ENCODE results near the gene PLA2R1. TPM values are rescaled to one million over a fixed set of nuclear protein-coding genes. Genes with fewer than 3 reads are reported as not detected.

PLA2R1 gene
- total RNA-seq, 1 experiment from 2014 or later: 1.1 TPM

- DNase-seq (ENCODE audit: low spot score) (no peak), ATAC-seq (no peak)
- Mint-ChIP-seq H3K27ac (no peak overlapping the region), H3K4me3 (no peak overlapping the region), H3K27me3 (ENCODE audit: low read depth) (no peaks in the 10 kb centered on the region), H3K36me3 (no peaks in the 10 kb centered on the region), H3K4me1 (no peaks in the 10 kb centered on the region), H3K9me3 (no peaks in the 10 kb centered on the region)
- TF ChIP-seq PRDM15 (CRISPR knock-in tag; IDR thresholded peaks at IDR 0.05) (no peak), SMAD3 (CRISPR knock-in tag; IDR thresholded peaks at IDR 0.05; ENCODE audit: borderline replicate concordance) (no peak), NFYB (CRISPR knock-in tag; conservative IDR thresholded peaks at IDR 0.05; ENCODE audit: low read depth) (no peak)
- ChIA-PET POLR2A (no interaction called here), CTCF (no interaction called here)
Measured at GRCh38 chr2:160033732-160034392, 28.6 kb downstream of the PLA2R1 start.

- Mint-ChIP-seq H3K4me1 (no peaks in the 10 kb centered on the region), H3K4me3 (no peak overlapping the region), H3K36me3 (no peaks in the 10 kb centered on the region), H3K9me3 (no peaks in the 10 kb centered on the region), H3K27ac (no peak overlapping the region), H3K27me3 (ENCODE audit: low read depth) (no peaks in the 10 kb centered on the region)
- TF ChIP-seq PRRX2 (CRISPR knock-in tag; IDR thresholded peaks at IDR 0.05): no peak
- no peak for TF ChIP-seq CREM (CRISPR knock-in tag; IDR thresholded peaks at IDR 0.05)
- TF ChIP-seq MAX (CRISPR knock-in tag; IDR thresholded peaks at IDR 0.05): no peak
- no peak for TF ChIP-seq TEAD1 (CRISPR knock-in tag; IDR thresholded peaks at IDR 0.05)
- TF ChIP-seq AR (CRISPR knock-in tag; IDR thresholded peaks at IDR 0.05): no peak
- no peak for TF ChIP-seq ZNF317 (CRISPR knock-in tag; IDR thresholded peaks at IDR 0.05; ENCODE audit: borderline replicate concordance, low read depth)
- TF ChIP-seq ZNF232 (CRISPR knock-in tag; IDR thresholded peaks at IDR 0.05): no peak
- no peak for TF ChIP-seq IRF2 (CRISPR knock-in tag; IDR thresholded peaks at IDR 0.05; ENCODE audit: borderline replicate concordance, low read depth)
- no peak for TF ChIP-seq ZNF281 (CRISPR knock-in tag; IDR thresholded peaks at IDR 0.05)
- TF ChIP-seq JAZF1 (CRISPR knock-in tag; IDR thresholded peaks at IDR 0.05): no peak
- no peak for TF ChIP-seq MYBL2 (CRISPR knock-in tag; IDR thresholded peaks at IDR 0.05)
- no peak for TF ChIP-seq USF2 (CRISPR knock-in tag; IDR thresholded peaks at IDR 0.05)
- TF ChIP-seq NR3C1 (CRISPR knock-in tag; conservative IDR thresholded peaks at IDR 0.05; ENCODE audit: low read depth): no peak
- TF ChIP-seq NR2C2 (CRISPR knock-in tag; IDR thresholded peaks at IDR 0.05): no peak
- no peak for TF ChIP-seq ZSCAN18 (CRISPR knock-in tag; IDR thresholded peaks at IDR 0.05)
- ChIA-PET POLR2A (no interaction called here), CTCF (no interaction called here)
- DNase-seq (ENCODE audit: low spot score) (no peak), ATAC-seq (no peak)
Measured at GRCh38 chr2:160029270-160029628, 33.2 kb downstream of the PLA2R1 start.

Measured in WTC11 (cell line).